ENCODE data around the gene TDRD12.
"Not testable (repeated sequence)": the region's sequence is repeated elsewhere in the genome, so short reads cannot be mapped to it uniquely, and the experiment has no call there.

TDRD12 gene

GRCh38 chr19:32832094-32832493 is 112.5 kb downstream of the TDRD12 start:
- DNase-seq (ENCODE audit: low read depth): not testable (repeated sequence)

- DNase-seq (ENCODE audit: low read depth): not testable (repeated sequence)
Measured at GRCh38 chr19:32832825-32833224, 113.3 kb downstream of the TDRD12 start.

DNA sequence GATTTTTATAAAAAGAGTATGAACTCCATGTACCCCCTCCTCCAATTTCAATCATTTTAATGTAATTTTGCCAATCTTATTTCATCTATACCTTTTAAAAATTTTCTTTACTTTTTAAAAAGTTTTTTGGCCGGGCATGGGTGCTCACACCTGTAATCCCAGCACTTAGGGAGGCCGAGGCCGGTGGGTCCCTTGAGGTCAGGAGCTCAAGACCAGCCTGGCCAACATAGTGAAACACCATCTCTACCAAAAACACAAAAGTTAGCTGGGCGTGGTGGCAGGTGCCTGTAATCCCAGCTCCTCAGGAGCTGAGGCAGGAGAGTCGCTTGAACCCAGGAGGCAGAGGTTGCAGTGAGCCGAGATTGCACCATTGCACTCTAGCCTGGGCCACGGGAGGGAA is 113.8 kb downstream of the TDRD12 start:
- DNase-seq (ENCODE audit: low read depth): not testable (repeated sequence)

- no peak for DNase-seq (ENCODE audit: low read depth)
Measured at GRCh38 chr19:32837531-32837930, 118.0 kb downstream of the TDRD12 start.

DNA sequence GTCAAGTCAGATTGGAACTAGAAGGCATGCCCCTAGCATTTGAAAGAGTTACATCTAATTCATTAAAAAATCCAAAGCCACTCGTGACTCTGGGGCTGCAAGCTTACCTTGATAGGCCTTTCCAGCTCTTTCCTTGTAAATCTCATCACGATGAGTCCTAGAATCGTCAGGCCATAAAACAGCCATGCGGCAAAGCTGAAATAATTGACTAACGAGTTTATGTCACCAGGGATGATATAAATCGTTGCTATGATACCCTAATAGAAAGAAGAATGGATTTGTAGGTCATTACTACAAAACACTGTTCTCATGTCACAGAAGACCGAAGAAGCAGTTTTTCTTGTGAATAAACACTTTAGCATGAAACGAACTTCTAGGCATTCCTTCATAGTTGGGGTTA is 122.5 kb downstream of the TDRD12 start:
- no peak for DNase-seq (ENCODE audit: low read depth)

DNA sequence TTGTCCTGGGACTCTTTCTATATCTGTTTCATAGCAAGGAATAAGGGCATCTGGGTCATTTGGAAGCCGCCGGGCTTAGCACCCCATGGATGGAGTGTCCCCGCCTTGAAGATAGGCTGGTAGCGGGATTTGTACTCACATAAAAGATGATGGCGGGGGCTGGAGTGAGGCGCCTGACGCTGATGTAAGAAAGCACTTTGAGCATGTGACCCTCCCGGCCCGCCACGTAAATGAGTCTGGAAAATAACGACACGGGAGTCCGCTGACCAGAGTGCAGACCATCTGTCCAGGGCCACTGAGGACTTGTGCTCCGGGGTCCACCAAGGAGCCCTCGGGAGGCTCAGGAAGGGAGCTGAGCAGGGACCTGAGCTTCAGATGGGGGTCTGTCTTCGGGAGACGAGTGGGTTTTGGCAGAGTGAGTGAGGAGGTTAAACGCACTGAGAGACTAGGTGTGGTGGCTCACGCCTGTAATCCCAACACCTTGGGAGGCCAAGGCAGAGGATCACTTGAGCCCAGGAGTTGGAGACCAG is 124.2 kb downstream of the TDRD12 start:
- no peak for DNase-seq (ENCODE audit: low read depth)

GRCh38 chr19:32848035-32848434 is 128.5 kb downstream of the TDRD12 start:
- DNase-seq (ENCODE audit: low read depth): not testable (repeated sequence)

DNA sequence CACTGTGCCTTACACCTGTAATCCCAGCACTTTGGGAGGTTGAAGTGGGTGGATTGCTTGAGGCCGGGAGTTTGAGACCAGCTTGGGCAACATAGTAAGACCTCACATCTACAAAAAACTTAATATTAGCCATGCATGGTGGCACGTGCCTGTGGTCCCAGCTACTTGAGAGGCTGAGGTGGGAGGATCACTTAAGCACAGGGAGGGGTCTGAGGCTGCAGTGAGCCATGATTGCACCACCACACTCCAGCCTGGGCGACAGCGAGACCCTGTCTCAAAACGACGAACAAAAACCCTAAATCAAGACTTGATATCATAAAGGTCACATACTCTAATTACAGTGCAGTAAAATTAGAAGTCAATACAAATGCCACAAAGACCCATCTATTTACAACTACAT is 132.6 kb downstream of the TDRD12 start:
- no peak for DNase-seq (ENCODE audit: low read depth)

- not testable (repeated sequence) for DNase-seq (ENCODE audit: low read depth)
Measured at GRCh38 chr19:32856818-32857217, 137.3 kb downstream of the TDRD12 start.

GRCh38 chr19:32857584-32857983 is 138.0 kb downstream of the TDRD12 start:
- DNase-seq (ENCODE audit: low read depth): no peak

DNA sequence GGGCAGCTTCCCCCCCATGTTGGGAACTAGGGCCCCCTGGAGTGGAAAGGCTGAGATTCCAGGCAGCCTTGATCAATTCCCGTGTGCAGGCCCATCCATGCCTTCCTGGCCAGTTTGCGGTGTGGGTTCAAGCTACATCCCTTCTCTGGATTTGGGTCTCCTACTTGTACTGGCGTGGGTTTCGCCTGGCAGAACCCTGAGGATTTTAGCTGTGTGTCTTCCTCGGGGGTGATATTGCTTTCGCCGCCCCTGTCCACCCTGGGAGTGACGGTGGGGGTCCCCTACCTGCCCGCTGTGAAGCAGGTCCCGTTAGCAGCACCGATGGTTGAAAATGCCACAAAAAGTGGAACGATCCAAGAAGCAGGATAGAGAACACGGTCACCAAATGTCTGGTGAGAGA is 138.6 kb downstream of the TDRD12 start:
- DNase-seq (ENCODE audit: low read depth): no peak

GRCh38 chr19:32858559-32858958 is 139.0 kb downstream of the TDRD12 start:
- no peak for DNase-seq (ENCODE audit: low read depth)

DNA sequence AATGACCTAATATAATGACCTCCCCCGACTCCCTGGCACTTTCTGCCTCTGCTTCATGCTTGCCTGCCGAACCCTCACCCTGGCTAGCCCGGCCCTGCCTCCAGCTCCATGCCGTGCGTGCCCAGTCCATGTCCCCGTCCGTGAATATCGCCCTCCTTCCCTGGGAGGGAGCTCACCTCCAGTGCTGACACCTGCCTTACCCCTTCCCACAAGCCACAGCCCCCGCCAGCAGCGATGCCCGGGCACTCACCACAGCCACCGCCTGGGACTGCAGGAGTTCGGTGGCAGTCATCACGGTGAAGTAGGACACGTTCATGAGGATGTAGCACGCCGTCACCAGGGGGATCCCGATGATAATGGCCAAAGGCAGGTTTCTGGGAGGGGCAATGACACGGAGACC is 140.0 kb downstream of the TDRD12 start:
- DNase-seq (ENCODE audit: low read depth): no peak

DNA sequence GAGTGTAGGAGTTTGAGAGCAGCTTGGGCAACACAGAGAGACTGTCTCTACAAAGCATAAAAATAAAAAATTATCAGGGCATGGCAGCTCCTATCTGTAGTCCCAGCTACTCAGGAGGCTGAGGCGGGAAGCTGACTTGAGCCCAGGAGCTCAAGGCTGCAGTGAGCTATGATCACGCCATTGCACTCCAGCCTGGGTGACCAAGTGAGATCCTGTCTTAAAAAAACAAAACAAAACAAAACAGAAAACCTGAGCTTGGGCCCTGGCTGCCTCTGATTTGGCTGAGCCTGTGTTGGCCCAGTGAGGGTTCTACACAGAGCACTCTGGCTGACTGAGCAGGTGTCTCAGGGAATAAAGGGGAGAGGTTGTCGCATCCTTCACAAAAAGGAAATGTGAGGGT is 142.0 kb downstream of the TDRD12 start:
- no peak for DNase-seq (ENCODE audit: low read depth)

GRCh38 chr19:32862173-32862572 is 142.6 kb downstream of the TDRD12 start:
- DNase-seq (ENCODE audit: low read depth): no peak

GRCh38 chr19:32862741-32863140 is 143.2 kb downstream of the TDRD12 start:
- DNase-seq (ENCODE audit: low read depth): no peak

GRCh38 chr19:32863301-32863700 is 143.7 kb downstream of the TDRD12 start:
- DNase-seq (ENCODE audit: low read depth): no peak

DNA sequence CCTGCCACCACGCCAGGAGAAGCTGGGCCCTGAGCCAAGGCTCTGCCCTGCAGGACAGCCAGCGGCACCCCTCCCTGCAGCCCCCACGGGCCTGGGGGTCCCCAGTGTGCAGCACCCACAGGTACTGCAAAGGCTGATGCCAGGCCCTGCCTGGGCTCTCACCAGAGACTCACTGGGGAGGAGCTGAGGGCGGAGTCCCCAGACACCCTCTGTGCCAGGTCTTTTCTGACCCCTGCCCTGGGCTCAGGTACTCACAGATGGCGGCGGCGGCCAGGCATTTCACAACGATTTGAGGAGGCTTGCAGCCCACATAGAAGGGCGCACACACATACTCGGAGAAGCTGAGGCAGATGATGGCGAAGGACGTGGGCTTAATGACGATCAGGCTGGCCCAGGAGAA is 144.3 kb downstream of the TDRD12 start:
- no peak for DNase-seq (ENCODE audit: low read depth)

DNA sequence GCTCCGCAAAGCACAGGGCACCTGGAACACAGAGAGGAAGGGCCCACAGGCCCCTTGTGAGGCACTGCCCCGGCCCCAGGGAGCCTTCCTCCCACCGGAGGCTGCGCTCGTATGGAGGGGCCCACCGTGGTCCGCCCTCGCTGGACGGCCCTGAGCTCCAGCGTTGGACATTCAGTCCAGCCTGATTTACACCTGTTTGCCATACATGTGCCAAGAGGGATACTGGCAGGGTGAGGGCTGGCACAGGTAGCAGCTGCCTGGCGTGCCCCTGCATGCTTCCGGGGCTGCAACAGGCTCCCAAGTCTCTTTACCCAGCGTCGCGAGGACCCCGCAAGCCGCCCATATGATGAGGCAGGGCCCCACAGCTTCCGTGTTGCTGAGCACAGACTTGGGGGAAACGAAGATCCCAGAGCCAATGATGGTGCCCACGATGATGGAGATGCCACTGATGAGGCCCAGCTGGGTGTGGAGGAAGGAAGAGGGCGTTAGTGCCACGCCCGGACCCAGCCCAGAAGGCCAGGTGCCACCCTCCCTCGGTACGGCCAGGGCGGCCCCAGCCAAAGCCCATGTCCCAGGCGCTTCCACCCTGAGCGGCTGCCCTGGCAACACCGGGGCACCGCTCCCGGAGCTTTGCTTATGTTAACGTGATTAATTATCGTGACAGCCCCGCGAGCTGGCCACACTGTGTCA is 144.9 kb downstream of the TDRD12 start:
- DNase-seq (ENCODE audit: low read depth): no peak

GRCh38 chr19:32865326-32865725 is 145.8 kb downstream of the TDRD12 start:
- no peak for DNase-seq (ENCODE audit: low read depth)

- no peak for DNase-seq (ENCODE audit: low read depth)
Measured at GRCh38 chr19:32866061-32866460, 146.5 kb downstream of the TDRD12 start.

- no peak for DNase-seq (ENCODE audit: low read depth)
Measured at GRCh38 chr19:32866564-32867265, 147.1 kb downstream of the TDRD12 start.

DNA sequence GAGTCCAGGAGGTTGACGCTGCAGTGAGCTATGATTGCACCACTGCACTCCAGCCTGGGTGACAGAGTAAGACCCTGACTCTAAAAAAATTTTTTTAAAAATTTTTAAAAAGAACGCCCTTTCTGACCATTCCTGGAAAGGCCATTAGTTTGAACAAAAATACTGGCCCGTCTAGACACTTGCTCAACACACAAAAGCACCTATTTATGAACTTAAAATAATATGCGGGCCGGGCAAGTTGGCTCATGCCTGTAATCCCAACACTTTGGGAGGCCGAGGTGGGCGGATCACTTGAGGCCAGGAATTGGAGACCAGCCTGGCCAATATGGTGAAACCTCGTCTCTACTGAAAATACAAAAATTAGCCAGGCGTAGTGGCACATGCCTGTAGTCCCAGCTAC is 147.9 kb downstream of the TDRD12 start:
- not testable (repeated sequence) for DNase-seq (ENCODE audit: low read depth)

Measured in activated T-helper 1 cell treated with Interleukin-2 at 50 U/mL for 16 hours (primary cell).